ENCODE results near the gene SLCO2B1. TPM values are rescaled to one million over a fixed set of nuclear protein-coding genes. Genes with fewer than 3 reads are reported as not detected.

The SLCO2B1 gene
- total and polyA plus RNA-seq, 3 donors from 2014 or later: 18.2 to 46.2 (median 33.2) TPM

- 69 to 92% methylated on average over 6 of the region's 6 CpGs for WGBS, 2 donors
- H3K4me3 ChIP-seq: no peak overlapping the region
- no peak for DNase-seq
- H3K36me3 ChIP-seq (ENCODE audit: low read depth, missing control alignments): no peaks in the 10 kb centered on the region
- H3K27me3 ChIP-seq: no peaks in the 10 kb centered on the region
- H3K4me1 ChIP-seq: peaks cover 52% of the 10 kb centered on the region
- intact Hi-C loops (cut with DNase I; ENCODE audit: low total_unique reads): no loop called here
- no peaks in the 10 kb centered on the region for H3K9me3 ChIP-seq
- TF ChIP-seq, protein P1, sequence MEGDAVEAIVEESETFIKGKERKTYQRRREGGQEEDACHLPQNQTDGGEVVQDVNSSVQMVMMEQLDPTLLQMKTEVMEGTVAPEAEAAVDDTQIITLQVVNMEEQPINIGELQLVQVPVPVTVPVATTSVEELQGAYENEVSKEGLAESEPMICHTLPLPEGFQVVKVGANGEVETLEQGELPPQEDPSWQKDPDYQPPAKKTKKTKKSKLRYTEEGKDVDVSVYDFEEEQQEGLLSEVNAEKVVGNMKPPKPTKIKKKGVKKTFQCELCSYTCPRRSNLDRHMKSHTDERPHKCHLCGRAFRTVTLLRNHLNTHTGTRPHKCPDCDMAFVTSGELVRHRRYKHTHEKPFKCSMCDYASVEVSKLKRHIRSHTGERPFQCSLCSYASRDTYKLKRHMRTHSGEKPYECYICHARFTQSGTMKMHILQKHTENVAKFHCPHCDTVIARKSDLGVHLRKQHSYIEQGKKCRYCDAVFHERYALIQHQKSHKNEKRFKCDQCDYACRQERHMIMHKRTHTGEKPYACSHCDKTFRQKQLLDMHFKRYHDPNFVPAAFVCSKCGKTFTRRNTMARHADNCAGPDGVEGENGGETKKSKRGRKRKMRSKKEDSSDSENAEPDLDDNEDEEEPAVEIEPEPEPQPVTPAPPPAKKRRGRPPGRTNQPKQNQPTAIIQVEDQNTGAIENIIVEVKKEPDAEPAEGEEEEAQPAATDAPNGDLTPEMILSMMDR (IDR thresholded peaks at IDR 0.05): no peak
- no peak for TF ChIP-seq POLR2A (IDR thresholded peaks at IDR 0.05)
- peak overlapping the region in 1 of 2 donors; percentile 63 for H3K27ac ChIP-seq
These were observed 9.4 kb downstream of the SLCO2B1 start for GRCh38 chr11:75160220-75160757.

DNA sequence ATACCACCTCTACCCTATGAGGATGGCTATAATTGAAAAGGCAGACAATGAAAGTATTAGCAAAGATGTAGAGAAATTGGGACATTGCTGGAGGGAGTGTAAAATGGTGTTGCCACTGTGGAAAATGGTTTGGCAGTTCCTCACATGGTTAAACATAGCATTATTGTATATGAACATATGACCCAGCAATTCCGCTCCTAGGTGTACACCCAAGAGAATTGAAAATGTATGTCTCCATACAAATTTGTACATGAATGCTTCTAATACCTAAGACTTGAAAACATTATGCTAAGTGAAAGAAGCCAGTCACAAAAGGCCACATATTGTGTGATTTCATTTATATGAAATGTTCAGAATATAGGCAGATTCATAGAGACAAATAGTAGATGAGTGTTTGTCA lies 10.0 kb downstream of the SLCO2B1 start:
- 92 to 95% methylated on average over 1 of the region's 1 CpG for WGBS, 2 donors
- TF ChIP-seq POLR2A (IDR thresholded peaks at IDR 0.05): no peak
- TF ChIP-seq, protein P1 (IDR thresholded peaks at IDR 0.05): no peak
- DNase-seq: no peak
- Histone ChIP-seq H3K36me3 (ENCODE audit: low read depth, missing control alignments) (no peaks in the 10 kb centered on the region), H3K9me3 (no peaks in the 10 kb centered on the region), H3K27me3 (no peaks in the 10 kb centered on the region), H3K27ac (no peak overlapping the region), H3K4me1 (peaks cover 47% of the 10 kb centered on the region), H3K4me3 (no peak overlapping the region)
- intact Hi-C loops (cut with DNase I; ENCODE audit: low total_unique reads): no loop called here

DNA sequence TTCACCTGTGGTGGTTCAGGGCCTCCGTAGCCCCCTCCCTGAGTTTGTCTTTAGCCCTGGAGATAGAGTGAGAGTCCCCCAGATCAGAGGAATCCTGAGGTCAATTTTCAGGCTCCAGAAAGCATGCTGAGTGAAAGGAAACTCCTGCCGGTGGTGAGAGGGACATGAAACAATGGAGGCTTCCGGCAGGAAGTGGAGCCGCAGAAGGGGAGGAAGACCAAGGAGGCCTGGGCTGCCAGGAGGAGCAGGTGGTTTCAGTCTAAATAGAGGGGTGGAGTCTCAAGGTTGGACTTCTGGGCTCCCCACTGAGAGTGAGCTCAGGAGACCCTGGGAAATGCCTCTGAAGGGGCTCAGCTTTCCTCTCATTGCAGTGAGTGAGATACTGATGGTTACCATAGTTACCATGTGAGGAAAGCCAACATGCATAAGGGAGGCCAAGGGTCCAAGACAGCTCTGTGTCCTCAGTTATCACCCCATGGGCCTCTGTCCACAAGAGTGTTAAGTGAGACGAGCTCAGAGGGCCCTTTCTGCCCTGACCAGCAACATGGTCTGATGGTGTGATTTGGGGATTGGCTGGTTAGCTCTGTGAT lies 10.7 kb downstream of the SLCO2B1 start:
- Histone ChIP-seq H3K9me3 (no peaks in the 10 kb centered on the region), H3K27me3 (no peaks in the 10 kb centered on the region), H3K4me1 (peaks cover 45% of the 10 kb centered on the region), H3K4me3 (no peak overlapping the region), H3K27ac (no peak overlapping the region), H3K36me3 (ENCODE audit: low read depth, missing control alignments) (no peaks in the 10 kb centered on the region)
- TF ChIP-seq, protein P1 (IDR thresholded peaks at IDR 0.05): no peak
- TF ChIP-seq POLR2A (IDR thresholded peaks at IDR 0.05): no peak
- WGBS, 2 donors: 59 to 73% methylated on average over 5 of the region's 5 CpGs
- DNase-seq: no peak
- intact Hi-C loops (cut with DNase I; ENCODE audit: low total_unique reads): no loop called here

GRCh38 chr11:75162954-75163353 lies 12.0 kb downstream of the SLCO2B1 start:
- Histone ChIP-seq H3K4me1 (peaks cover 55% of the 10 kb centered on the region), H3K4me3 (no peak overlapping the region), H3K27ac (no peak overlapping the region), H3K9me3 (no peaks in the 10 kb centered on the region), H3K27me3 (no peaks in the 10 kb centered on the region), H3K36me3 (ENCODE audit: low read depth, missing control alignments) (no peaks in the 10 kb centered on the region)
- no peak for DNase-seq
- TF ChIP-seq, protein P1 (IDR thresholded peaks at IDR 0.05): no peak
- TF ChIP-seq POLR2A (IDR thresholded peaks at IDR 0.05): no peak
- intact Hi-C loops (cut with DNase I; ENCODE audit: low total_unique reads): no loop called here
- 73 to 77% methylated on average over 6 to 7 of the region's 7 CpGs for WGBS, 2 donors

All from testis (tissue), 3 donors.